ENCODE data around the gene ZNF346.

The ZNF346 gene

DNA sequence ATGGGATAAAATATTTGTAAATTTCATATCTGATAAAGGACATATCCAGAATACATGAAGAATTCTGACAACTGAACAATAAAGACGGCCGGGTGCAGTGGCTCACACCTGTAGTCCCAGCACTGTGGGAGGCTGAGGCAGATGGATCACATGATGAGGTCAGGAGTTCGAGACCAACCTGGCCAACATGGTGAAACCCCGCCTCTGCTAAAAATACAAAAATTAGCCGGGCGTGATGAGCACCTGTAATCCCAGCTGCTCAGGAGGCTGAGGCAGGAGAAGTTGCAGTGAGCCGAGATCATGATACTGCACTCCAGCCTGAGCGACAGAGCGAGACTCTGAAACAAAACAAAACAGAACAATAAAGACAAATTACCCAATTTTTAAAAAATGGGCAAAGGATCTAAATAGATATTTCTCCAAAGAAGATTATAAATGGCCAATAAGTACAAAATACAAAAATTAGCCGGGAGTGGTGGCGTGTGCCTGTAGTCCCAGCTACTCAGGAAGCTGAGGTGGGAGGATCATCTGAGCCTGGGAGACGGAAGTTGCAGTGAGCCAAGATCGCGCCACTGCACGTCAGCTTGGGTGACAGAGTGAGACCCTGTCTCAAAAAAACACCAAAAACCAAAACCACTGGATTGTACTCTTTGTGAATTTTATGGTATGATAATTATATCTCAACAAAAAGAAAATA, 101.4 kb downstream of the ZNF346 start:
- DNase-seq = no peak

DNA sequence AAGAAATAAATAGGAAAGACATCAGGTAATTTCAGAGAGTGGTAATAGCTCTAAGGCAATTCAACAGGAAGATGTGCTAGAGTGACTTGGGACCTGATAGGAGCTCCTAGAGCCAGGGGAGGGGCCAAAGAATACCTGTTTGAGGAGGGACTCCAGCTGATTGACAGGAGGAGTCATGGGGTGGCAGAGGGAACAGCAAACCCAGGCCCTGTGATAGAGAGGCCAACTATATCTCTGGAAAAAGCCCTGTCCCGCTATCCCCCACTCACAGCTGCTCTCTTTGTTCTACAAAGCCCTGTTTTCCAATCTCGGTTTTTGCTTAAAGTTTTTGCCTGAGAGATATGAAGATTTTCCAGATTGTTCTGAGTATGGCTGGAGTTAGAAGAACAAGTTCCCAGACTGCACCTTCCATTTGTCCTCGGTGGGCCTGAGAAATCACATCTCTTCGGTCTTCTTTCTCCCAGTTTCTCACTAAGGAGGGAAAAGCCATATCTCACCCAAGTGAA, 102.0 kb downstream of the ZNF346 start:
- no peak for DNase-seq

DNA sequence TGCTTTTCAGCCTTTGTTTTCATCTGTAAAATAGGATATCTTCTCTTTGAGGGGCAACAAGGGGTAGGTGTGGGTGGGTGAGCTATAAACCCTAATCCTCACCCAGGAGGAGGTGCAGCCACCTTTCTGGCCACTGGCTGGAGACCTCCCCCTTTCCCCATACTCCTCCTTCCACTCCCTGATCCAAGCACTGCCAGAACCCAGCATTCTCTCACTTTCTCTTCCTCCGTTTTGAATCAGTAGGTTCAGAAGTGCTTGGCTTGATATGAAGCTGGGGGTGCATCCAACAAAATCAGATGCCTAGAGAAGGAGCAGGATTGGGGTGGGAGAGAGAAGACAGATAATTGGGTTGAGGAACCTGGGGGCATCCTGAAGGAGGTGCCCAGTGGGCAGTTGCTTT, 104.3 kb downstream of the ZNF346 start:
- DNase-seq = no peak

DNA sequence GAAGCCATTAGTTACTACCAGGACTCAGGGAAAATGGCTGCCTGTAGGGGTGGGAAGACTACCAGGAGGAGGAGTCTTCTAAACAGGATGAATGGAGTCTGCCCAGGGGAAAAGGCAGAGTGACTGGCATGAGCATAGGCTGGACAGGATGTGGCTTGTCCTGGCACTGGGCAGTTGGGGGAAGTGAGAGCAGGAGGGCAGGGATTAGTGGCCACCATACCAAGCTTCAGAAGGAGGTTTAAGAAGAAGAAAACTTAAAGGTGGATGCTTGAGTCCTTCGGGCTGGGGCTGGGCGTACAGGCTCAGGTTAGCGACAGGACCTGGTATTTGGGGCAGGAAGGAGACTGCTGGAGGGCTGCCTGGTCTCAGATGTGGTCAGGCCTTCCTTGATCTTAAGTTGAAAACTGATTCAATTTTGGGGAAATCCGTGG, 106.1 kb downstream of the ZNF346 start:
- no peak for DNase-seq

DNA sequence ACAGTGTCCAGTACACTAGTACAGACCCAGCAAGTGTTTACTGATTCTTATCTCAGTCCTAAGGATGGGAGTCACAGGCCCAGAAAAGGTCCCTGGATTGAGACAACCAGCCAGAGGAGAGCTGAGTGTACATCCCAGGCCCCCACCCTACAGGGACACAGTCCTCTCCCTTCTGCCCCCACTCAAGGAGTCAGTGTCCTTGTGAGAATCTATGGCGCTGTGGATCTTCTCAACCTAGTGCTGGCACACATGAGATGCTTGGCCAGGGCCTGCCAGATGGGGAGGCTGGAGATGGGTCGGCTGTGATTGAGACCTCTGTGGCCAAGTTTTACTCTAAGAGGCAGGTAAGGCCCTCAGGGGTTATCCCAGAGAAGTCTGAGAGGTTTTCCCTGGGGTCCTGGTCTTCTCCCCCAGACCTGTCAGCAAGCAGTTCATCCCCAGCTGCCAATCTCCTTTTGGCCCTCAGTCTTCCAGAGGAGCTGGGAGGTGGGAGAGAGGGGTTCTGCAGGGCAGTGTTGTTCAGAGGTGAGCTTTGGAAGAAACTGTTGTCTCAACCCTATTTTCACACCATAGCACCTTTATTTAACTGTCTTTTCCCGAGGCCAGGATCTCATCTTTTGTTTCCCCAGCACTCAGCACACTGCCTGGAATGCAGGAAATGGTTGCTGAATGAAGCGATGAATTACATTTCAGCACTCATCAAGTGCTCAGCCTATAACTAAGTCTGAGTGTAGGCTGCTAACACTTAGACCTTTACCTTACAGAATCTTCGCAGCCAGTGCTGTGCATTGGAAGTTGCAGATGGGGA, 107.9 kb downstream of the ZNF346 start:
- DNase-seq = no peak

Measured in DMS153 (cell line).